NCI-H2171 (cell line): ENCODE data around the gene TMEM121.
"Not testable (repeated sequence)": the region's sequence is repeated elsewhere in the genome, so short reads cannot be mapped to it uniquely, and the experiment has no call there.

ENCODE experiments used
- DNase-seq: peaks from one replicate; lab custom pipeline; 2025; lab: John Stamatoyannopoulos, UW

Gene TMEM121

DNA sequence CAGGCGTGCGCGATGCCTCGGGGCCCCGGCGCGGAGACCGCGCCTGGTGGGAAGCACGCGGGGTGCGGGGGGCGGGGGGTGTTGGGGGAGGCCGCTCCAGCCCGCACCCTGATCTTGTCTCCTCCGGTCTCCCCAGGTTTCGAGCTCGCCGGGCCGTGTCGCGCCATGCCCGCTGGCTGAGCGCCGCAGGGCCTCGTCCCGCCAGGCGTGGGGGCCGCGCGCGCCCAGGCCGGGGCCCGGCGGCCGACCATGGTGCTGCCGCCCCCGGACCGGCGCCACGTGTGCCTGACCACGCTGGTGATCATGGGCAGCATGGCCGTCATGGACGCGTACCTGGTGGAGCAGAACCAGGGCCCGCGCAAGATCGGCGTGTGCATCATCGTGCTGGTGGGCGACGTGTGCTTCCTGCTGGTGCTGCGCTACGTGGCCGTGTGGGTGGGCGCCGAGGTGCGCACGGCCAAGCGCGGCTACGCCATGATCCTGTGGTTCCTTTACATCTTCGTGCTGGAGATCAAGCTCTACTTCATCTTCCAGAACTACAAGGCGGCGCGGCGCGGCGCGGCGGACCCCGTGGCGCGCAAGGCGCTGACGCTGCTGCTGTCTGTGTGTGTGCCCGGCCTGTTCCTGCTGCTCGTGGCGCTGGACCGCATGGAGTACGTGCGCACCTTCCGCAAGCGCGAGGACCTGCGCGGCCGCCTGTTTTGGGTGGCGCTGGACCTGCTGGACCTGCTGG lies 2.4 kb downstream of the TMEM121 start:
- no peak for DNase-seq

- no peak for DNase-seq
Measured at GRCh38 chr14:105529319-105529568, 2.9 kb downstream of the TMEM121 start.

GRCh38 chr14:105529569-105530284 lies 3.3 kb downstream of the TMEM121 start:
- DNase-seq = no peak

DNA sequence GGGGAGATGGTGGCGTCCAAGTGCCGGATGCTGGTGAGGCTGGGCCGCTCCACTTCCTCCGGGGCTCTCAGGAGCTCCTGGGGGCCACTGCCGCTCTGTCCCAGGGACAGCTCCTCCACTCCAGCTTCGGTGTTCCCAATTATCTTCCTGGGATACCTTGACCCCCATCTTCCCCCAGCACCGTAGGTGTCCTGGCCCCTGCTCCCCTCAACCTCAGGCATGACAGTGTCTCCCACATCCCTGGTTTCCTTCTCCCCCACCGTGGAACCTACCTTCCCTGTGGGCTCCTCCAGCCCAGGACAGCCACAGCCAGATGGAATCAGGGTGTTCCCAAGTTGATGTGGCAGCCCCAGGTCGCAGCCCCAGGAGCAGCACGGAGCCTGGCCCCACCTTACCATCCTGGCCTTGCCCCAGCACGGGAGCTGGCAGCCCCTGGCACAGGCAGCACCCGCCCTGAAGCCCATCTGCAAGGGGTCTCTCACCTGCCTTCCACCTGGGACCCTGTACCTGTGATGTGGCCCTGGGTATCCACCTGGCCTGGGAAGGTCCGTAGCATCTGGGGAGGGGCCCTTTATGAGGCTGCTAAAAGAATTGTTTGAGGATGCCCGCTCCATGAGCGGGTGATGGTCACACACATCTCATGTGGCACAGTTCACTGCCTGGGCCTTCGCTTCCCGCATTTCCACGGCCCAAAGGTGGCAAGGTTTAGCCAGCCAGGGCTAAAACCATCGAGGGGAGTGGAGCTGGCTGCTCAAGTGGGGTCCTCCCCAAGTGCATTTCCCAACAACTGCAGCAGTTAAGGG lies 4.1 kb downstream of the TMEM121 start:
- no peak for DNase-seq

- DNase-seq = no peak
Measured at GRCh38 chr14:105531088-105531893, 4.9 kb downstream of the TMEM121 start.

DNA sequence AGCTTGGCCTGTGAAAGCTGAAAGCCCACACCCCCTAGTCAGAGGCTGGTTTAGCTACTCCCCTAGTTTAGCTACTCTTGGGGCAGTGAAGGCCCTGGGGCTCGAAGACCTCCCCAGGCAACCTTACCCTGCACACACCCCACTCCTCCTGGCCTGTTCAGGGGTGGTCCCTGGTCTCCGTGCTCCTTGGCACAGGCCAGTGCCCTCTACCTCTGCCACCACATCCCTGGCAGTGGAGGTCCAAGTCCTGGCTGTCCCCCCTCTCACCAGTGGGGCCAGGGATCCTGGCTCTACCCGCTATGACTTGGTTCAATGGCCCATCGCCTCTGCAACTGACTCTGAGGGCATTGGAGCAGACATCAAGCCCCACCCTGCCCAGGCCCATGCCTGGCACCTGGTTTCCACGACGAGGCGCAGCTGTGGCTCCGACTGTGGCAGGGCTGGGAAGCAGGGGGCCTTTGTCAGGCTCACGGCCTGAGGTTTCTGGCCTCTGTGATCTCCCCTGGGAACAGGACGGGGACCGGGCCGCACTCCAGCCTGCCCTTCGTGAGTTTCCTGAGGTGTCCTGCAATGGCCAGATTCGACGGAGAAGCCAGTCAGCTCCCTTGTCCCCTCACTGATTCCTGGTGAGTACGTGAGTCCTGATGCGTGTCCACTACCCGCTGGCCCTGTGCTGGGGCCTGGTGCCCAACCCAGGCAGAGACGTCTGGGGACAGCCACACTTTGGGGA lies 5.7 kb downstream of the TMEM121 start:
- DNase-seq = no peak

- no peak for DNase-seq
Measured at GRCh38 chr14:105532735-105533141, 6.4 kb downstream of the TMEM121 start.

DNA sequence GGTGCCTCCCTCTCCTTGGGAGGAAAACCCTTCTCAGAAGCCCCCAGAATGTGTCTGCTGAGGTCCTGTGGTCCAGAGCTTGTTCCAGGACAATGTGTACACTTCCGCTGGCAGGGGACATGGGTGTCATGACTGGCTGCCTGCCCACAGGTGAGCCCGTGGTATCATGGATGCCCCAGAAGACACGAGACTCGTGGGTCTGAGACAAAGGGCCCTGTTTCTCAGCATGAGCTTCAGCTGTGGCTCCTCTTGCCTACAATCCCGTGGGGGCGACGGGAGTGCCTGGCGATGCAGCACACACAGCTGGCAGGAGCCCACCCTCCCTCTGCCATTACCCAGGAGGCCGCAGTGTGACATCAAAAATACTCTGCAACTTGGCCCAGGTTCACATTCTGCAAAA lies 7.0 kb downstream of the TMEM121 start:
- DNase-seq = peak; percentile 12

- DNase-seq = no peak
Measured at GRCh38 chr14:105533811-105534498, 7.6 kb downstream of the TMEM121 start.

DNA sequence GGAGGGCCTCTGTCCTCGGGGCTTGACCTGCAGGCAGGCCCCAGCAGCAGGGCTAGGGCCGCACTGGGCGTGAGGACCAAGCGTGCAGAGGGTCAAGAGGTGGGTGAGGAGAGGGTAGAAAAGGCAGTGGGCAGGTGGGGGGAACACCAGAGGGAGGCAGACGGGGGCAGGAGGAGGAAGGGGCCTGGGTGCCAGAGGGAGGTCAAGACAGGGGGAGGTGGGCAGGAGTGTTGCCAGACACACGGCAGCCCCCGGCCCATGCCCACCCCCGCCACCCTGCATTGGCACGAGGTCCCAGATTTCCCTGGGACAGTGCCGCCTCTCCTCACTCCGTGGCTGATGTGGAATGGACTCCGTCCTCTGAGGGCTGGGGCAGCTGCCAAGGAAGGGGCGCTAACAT lies 8.2 kb downstream of the TMEM121 start:
- no peak for DNase-seq

GRCh38 chr14:105536051-105536450 lies 9.7 kb downstream of the TMEM121 start:
- no peak for DNase-seq

GRCh38 chr14:105536691-105537579 lies 10.6 kb downstream of the TMEM121 start:
- peak; percentile 29 for DNase-seq

GRCh38 chr14:105537580-105538474 lies 11.4 kb downstream of the TMEM121 start:
- DNase-seq = peak; percentile 13

- no peak for DNase-seq
Measured at GRCh38 chr14:105538481-105539049, 12.2 kb downstream of the TMEM121 start.

- DNase-seq = no peak
Measured at GRCh38 chr14:105540811-105541210, 14.4 kb downstream of the TMEM121 start.

DNA sequence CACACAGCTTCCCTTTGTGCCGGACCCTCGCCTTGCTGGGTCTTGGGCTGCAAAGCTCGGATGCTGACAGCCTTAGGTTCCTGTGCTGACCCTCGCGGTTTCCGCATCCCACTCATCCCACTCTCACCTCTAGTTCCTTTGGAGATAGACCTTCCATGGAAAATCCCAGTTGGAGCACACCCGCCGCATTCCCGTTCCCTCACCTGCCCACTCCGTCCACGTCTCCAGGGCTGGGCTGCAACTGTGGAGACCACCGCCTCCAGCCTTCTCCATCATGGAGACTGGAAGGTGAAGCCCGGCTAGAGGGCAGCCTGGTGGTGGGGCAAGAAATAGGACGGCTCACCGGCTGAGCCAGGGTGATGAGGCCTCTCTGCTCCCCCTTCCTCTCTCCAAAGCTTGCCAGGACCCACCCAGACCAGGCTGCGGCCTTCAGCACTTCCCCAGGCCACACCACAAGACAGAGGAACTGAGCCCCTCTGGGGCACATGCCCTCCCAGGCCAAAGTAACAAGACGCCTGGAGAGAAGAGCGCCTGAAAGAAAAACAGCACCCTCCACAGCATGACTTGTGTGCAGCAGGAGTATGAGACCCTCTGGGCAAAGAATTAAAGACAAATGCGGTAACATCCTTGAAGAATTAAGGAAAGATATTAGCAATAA lies 15.0 kb downstream of the TMEM121 start:
- no peak for DNase-seq

DNA sequence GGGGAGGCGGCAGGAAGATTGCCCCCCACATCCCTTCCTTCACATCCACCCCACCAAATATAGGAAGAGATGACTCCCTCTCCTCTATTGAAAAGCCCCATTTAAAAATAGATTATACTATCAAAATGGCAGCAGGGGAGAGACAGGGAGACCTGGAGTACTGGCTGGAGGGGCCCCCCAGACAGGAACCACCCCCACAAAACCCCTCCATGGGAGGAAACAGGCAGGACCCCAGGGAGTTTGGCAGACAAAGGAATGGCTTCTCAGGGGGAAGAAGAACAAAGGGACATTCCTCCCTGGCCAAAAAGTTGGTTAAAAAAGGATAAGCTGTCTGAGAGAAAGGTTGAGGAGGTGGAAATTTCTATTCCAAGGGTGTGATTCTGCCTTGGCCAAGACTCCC lies 19.3 kb downstream of the TMEM121 start:
- DNase-seq = not testable (repeated sequence)

- DNase-seq = not testable (repeated sequence)
Measured at GRCh38 chr14:105546410-105546809, 20.0 kb downstream of the TMEM121 start.
